GM11168 (cell line): Measurements from ENCODE around the gene MXD3.
"Not testable (repeated sequence)": the region's sequence is repeated elsewhere in the genome, so short reads cannot be mapped to it uniquely, and the experiment has no call there.

Source experiments
- in situ Hi-C: fragments of 300-500 bp; cut with MboI; formaldehyde crosslinking; loops from one replicate; pipeline ENCODE4 v1.12.0; 2022; ENCODE audit warnings: low sequenced_read_pairs; ENCODE audit not compliant: unreplicated experiment

The MXD3 gene

GRCh38 chr5:177288191-177288590 lies 23.5 kb downstream of the MXD3 start:
- in situ Hi-C loops = no loop called here

- in situ Hi-C loops = no loop called here
Observed at GRCh38 chr5:177276886-177277285, 34.8 kb downstream of the MXD3 start.

DNA sequence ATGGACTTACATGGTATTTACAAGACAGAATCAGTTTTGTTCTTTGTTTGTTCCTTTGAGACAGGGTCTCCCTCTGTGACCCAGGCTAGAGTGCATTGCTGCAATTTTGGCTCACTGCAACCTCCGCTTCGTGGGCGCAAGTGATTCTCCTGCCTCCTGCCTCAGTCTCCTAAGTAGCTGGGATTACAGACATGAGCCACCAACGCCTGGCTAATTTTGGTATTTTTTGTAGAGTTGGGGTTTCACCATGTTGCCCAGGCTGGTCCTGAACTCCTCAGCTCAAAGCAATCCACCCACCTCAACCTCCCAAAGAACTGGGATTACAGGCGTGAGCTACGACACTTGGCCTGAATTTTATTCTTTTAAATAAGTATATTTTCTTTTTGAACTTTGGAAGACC lies 35.8 kb downstream of the MXD3 start:
- in situ Hi-C loops = no loop called here

- in situ Hi-C loops = no loop called here
Observed at GRCh38 chr5:177271113-177271512, 40.6 kb downstream of the MXD3 start.

GRCh38 chr5:177270653-177271052 lies 41.0 kb downstream of the MXD3 start:
- in situ Hi-C loops = no loop called here

GRCh38 chr5:177269976-177270375 lies 41.7 kb downstream of the MXD3 start:
- in situ Hi-C loops = no loop called here

DNA sequence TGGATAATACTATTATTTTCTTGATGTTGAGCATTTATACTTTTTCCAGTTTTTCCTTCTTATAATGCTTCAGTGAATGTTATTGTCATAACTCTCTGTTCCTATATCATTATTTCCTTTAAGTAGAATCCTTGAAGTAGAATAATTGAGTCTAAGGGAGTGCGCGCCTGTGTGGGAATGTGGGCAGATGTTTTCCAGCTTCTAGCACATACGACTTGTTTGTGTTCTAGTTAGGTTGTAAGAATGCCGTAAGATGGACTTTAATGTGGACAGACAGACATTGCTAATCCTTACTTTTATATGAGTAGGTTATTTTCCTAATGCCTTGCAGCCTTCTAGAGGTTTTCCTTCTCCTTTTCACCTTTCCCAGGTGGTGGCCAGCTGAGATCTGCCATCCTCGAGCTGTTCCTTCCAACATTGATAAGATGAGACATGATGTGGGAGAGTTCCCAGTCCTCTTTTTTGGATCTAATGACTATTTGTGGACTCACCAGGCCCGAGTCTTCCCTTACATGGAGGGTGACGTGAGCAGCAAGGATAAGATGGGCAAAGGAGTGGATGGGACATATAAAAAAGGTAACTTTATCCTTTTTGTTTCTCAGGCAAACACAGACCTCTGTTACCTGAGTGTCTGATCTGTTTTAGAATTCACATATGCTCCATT lies 42.3 kb downstream of the MXD3 start:
- in situ Hi-C loops = no loop called here

- in situ Hi-C loops = no loop called here
Observed at GRCh38 chr5:177265395-177265794, 46.3 kb downstream of the MXD3 start.

- in situ Hi-C loops = no loop called here
Observed at GRCh38 chr5:177264178-177264577, 47.5 kb downstream of the MXD3 start.

GRCh38 chr5:177261510-177261909 lies 50.2 kb downstream of the MXD3 start:
- in situ Hi-C loops = no loop called here

DNA sequence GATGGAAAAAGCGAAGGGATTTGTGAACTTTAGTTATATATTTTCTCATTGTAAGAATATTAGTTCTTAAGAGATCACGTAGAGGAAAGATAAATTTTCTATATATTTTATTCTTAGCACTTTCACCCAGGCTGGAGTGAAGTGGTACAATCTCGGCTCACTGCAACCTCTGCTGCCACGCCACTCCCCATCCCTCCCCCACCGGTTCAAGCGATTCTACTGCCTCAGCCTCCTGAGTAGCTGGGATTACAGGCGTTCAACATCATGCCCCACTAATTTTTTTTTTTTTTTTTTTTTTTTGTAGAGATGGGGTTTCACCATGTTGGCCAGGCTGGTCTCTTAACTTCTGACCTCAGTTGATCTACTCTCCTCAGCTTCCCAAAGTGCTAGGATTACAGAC lies 50.7 kb downstream of the MXD3 start:
- in situ Hi-C loops = no loop called here

- in situ Hi-C loops = not testable (repeated sequence)
Observed at GRCh38 chr5:177258711-177259110, 53.0 kb downstream of the MXD3 start.
